WI38 (cell line): ENCODE results near the gene ADGRV1.

Experiments
- H3K4me3 ChIP-seq: 2 replicates; pipeline ENCODE4 v1.5.1; 2011; ENCODE audit warnings: low read depth, mild to moderate bottlenecking, control low read depth, low read length
- CTCF ChIP-seq: IDR thresholded peaks from 2 replicates; pipeline ENCODE4 v1.5.1; 2012; ENCODE audit warnings: low read depth, mild to moderate bottlenecking, control low read depth, low read length

The ADGRV1 gene

GRCh38 chr5:90901261-90901660, 342.7 kb downstream of the ADGRV1 start:
- H3K4me3 ChIP-seq, result no peak overlapping the region
- no peak for TF ChIP-seq CTCF

GRCh38 chr5:90902170-90902569, 343.6 kb downstream of the ADGRV1 start:
- TF ChIP-seq CTCF, result no peak
- H3K4me3 ChIP-seq, result no peak overlapping the region

GRCh38 chr5:90902651-90903386, 344.2 kb downstream of the ADGRV1 start:
- H3K4me3 ChIP-seq, result no peak overlapping the region

GRCh38 chr5:90909101-90909503, 350.5 kb downstream of the ADGRV1 start:
- no peak overlapping the region for H3K4me3 ChIP-seq
- no peak for TF ChIP-seq CTCF

More at GRCh38 chr5:90902651-90903386, 344.2 kb downstream of the ADGRV1 start:
- TF ChIP-seq CTCF, result no peak

GRCh38 chr5:90909940-90910339, 351.3 kb downstream of the ADGRV1 start:
- TF ChIP-seq CTCF, result no peak
- H3K4me3 ChIP-seq, result no peak overlapping the region

GRCh38 chr5:90911169-90911568, 352.6 kb downstream of the ADGRV1 start:
- no peak overlapping the region for H3K4me3 ChIP-seq
- no peak for TF ChIP-seq CTCF

GRCh38 chr5:90912476-90912875, 353.9 kb downstream of the ADGRV1 start:
- no peak overlapping the region for H3K4me3 ChIP-seq
- no peak for TF ChIP-seq CTCF
